GM10266 (cell line): ENCODE results near the gene GBE1.

Experiments used
- DNase-seq: peaks from one replicate; pipeline ENCODE4 v3.0.0; 2012; ENCODE audit errors: extremely low spot score
- TF ChIP-seq, protein P1 (sequence below): IDR thresholded peaks from 2 replicates; pipeline ENCODE4 v1.5.1; 2012; ENCODE audit warnings: mild to moderate bottlenecking, low read depth; ENCODE audit not compliant: control insufficient read depth, insufficient read depth; ENCODE audit errors: missing control alignments

The GBE1 gene

DNA sequence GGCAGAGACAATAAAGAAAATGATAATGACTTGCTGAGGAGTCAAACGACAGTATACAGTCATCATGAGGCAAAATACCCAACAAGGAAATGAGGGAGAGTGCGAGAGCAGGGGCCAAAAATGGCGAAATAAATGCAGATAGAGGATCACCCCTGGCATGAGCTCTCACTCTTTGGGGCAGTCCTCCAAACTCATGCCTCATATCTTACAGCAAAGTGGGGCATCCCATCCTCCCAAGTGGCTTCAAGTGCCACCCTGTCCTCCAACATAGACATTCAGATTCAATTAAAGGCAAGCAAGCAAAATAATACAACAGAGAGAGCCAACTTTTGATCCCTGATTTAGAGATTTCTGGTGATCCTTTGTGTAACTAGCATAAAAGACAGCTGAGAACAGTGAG lies 278.4 kb downstream of the GBE1 start:
- TF ChIP-seq, protein P1, sequence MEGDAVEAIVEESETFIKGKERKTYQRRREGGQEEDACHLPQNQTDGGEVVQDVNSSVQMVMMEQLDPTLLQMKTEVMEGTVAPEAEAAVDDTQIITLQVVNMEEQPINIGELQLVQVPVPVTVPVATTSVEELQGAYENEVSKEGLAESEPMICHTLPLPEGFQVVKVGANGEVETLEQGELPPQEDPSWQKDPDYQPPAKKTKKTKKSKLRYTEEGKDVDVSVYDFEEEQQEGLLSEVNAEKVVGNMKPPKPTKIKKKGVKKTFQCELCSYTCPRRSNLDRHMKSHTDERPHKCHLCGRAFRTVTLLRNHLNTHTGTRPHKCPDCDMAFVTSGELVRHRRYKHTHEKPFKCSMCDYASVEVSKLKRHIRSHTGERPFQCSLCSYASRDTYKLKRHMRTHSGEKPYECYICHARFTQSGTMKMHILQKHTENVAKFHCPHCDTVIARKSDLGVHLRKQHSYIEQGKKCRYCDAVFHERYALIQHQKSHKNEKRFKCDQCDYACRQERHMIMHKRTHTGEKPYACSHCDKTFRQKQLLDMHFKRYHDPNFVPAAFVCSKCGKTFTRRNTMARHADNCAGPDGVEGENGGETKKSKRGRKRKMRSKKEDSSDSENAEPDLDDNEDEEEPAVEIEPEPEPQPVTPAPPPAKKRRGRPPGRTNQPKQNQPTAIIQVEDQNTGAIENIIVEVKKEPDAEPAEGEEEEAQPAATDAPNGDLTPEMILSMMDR: no peak

DNA sequence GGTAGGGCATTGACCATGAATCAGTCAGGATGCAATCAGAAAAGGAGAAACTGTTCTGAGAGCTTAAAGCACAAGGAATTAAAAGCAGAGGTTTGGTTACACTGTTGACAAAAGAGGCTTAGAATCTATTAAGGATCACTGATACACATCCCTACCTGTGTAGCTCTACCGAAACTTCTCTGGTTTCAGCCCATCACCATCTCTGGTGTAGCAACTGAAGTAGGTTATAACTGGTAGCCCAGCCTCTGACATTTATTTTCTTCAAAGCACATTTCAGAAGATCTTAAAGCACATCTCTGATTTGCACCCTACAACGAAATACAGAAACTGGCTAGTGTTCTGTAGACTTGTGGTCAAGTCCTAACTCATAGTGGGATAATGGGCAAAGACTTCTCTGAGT lies 283.7 kb downstream of the GBE1 start:
- DNase-seq: no peak
- TF ChIP-seq, protein P1: no peak

More for the DNA sequence above, 278.4 kb downstream of the GBE1 start:
- DNase-seq: no peak

DNA sequence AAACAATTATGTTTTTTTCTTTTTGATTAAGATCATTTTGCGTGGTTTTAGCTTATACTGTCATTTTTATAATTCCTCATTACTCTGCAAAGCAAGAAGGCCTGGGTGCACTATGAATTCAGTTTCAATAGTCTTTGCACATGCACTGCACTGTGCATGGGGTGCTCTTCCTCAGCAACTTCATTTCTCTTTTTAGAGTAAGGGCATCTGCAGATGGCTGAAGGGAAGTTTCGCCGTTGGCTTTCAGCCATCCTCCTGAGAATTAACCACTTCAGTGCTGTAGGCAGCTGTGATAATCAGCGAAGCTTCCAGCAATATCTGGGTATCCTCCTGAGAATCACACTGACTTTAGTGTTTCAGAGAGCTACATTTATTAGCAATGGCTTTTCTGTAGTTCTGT lies 284.8 kb downstream of the GBE1 start:
- DNase-seq: no peak
- TF ChIP-seq, protein P1: no peak

DNA sequence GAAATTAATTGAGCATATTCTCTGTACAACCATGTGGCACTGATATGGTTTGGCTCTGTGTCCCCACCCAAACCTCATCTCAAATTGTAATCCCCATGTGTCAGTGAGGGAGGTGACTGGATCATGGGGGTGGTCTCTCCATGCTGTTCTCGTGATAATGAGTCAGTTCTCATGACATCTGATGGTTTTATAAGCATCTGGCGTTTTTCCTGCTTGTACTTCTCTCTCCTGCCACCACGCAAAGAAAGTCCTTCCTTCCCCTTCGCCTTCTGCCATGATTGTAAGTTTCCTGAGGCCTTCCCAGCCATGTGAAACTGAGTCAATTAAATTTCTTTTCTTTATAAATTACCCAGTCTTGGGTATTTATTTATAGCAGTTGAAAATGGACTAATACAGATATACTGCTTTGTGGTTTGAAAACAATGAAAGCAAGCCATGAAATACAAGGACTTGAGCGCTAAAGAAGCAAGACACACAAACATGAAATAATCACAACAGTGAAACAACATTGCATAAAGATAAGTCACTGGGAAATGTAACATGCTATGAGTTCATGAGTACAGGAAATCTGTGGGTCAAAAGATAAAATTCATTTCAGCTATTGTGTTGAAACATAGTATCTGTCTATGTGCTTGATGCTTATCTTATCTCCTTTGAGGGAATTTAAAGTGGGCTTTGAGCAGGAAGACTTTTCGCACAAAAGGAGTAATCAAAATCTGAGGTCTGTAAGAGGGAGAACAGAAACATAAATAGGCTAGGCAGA lies 288.7 kb downstream of the GBE1 start:
- no peak for DNase-seq
- TF ChIP-seq, protein P1: no peak

DNA sequence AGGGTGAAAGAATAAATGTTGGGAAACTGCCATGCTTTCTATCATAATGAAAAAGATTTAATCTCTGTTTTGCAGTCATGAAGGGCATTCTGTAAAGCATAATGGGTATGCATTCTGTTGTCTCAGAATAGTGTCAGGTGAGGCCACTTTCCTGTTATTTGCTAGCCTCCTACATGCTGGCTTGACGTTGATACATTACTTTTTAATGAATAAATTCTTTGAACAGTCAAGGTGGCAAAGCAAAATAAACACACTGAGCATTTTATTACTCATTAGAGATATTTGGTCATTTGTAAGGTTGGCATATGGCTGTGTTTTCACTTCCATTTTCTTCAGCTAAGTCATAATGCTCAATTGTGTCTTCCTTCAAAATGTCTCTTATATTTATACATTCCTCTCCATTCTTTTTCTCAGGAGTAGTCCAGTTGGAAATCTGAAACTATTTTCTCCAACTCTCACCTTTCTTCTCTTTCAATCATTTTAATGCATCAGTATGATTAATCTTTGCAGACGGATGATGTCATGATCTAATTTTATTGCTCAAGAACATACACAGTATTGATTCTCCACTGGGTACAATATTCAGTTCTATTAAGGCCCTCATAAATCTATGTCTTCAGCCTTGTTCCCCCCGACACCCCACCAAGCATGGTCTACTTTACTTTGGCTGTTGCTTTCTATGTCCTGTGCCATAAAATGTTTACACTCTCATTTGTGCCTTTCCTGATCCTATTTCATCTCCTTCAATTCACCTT lies 290.7 kb downstream of the GBE1 start:
- DNase-seq: no peak
- TF ChIP-seq, protein P1: no peak

DNA sequence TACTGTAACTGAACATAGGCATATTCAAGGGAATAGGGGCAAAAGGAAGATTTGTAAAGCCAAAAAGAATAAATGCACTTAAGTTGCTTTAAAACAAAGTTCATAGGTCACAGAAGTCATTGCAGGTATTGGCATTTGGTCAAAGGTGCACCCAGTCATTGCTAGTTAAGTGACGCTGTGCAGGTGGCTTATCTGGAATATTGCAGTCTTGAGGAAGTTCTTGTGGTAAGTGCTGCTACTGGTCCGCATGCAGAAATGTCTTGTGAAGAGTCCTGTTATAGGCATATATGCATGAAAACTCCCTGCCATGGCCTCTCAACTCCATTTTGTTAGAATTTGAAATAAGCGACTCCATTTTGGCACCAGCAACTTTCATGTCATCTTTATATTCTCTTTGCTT lies 293.1 kb downstream of the GBE1 start:
- TF ChIP-seq, protein P1: no peak
- no peak for DNase-seq

DNA sequence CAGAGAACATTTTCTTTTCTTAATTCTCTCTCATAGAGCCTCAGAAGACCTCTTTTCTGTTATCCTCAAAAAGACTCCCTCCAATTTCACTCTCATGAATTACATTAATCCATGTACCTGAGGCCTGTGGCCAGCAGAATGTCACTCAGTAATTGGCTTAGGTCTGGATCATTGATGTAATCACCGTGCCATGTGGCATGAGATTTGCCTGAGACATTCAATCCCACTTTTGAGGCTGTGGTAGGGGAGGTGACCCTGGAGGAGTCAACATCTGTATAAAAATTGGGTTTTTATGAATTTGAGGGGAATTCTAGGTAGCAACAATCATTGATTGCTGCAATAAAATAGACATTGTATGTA lies 295.3 kb downstream of the GBE1 start:
- TF ChIP-seq, protein P1: no peak
- no peak for DNase-seq
